LNCAP (cell line): Measurements from ENCODE around the gene ERVMER34-1.

Experiments
- TF ChIP-seq, protein P1 (sequence below): fragments of 450-650 bp; IDR thresholded peaks from 2 replicates; pipeline ENCODE4 v1.5.1; 2017; ENCODE audit warnings: mild to moderate bottlenecking

ERVMER34-1 gene, protein sequence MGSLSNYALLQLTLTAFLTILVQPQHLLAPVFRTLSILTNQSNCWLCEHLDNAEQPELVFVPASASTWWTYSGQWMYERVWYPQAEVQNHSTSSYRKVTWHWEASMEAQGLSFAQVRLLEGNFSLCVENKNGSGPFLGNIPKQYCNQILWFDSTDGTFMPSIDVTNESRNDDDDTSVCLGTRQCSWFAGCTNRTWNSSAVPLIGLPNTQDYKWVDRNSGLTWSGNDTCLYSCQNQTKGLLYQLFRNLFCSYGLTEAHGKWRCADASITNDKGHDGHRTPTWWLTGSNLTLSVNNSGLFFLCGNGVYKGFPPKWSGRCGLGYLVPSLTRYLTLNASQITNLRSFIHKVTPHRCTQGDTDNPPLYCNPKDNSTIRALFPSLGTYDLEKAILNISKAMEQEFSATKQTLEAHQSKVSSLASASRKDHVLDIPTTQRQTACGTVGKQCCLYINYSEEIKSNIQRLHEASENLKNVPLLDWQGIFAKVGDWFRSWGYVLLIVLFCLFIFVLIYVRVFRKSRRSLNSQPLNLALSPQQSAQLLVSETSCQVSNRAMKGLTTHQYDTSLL

DNA sequence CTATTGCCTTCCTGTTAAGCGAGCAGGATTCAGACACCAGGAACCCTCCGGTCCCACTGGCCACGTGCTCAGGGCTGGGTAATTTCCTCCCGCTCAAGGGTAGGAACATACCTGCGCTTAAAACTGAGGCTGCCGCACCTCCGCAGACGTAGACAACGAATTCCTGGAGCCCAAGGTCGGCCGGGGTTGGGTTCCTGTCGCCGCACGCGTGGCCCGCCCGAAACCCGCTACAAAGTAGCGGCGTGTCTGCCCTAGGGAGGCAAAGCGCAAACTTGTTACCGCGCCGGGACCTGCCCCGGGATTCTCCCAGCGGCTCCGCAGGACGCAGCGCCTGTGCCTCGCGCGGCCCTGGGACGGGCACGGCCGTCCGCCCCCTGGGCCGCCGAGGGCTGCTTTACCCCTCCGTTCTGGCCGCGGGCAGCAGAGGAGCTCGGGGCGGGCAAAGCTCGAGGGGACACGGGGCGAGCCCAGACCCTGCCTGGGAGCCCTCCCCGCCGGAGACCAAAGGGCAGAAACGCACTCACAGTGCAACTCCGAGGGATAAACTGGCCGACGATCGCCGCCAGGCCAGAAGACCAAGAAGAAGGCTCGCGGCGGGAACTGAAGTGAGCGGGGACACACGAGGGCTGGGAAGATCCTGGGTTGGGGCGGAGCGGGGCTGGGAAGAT, at the start of gene ERVMER34-1:
ERVMER34-1 (minus strand) TSS at position 607 of the 668 bp plus-strand sequence. CDS start 5,905 bp downstream, outside the sequence.
- TF ChIP-seq, protein P1, sequence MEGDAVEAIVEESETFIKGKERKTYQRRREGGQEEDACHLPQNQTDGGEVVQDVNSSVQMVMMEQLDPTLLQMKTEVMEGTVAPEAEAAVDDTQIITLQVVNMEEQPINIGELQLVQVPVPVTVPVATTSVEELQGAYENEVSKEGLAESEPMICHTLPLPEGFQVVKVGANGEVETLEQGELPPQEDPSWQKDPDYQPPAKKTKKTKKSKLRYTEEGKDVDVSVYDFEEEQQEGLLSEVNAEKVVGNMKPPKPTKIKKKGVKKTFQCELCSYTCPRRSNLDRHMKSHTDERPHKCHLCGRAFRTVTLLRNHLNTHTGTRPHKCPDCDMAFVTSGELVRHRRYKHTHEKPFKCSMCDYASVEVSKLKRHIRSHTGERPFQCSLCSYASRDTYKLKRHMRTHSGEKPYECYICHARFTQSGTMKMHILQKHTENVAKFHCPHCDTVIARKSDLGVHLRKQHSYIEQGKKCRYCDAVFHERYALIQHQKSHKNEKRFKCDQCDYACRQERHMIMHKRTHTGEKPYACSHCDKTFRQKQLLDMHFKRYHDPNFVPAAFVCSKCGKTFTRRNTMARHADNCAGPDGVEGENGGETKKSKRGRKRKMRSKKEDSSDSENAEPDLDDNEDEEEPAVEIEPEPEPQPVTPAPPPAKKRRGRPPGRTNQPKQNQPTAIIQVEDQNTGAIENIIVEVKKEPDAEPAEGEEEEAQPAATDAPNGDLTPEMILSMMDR = no peak

DNA sequence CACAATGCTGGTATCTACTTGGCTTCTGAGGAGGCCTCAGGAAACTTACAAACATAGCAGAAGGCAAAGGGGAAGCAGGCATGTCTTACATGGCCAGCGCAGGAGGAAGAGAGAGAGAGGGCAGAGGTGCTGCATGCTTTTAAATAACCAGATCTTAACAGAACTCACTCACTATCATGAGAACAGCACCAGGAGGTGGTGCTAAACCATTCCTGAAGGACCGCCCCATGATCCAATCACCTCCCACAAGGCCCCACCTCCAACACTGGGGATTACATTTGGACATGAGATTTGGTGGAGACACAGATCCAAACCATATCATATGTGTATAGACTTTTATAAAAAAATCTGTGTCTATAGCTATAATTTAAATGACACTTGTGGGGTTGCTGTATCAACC, 48.6 kb upstream of the ERVMER34-1 start:
- TF ChIP-seq, protein P1 = no peak

DNA sequence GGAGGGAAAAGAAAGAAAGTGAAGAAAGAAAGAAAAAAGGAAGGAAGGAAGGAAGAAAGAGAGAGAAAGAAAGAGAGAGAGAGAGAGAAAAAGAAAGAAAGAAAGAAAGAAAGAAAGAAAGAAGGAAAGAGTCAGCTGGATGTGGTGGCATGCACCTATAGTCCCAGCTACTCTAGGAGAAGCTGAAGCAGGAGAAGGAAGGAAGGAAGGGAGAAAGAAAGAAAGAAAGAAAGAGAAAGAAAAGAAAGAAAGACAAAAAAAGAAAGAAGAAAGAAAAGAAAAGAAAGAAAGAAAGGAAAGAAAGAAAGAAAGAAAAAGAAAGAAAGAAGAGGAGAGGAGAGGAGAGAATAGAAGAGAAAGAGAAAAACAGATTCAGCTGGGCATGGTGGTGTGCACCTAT, 44.3 kb upstream of the ERVMER34-1 start:
- TF ChIP-seq, protein P1 = no peak

DNA sequence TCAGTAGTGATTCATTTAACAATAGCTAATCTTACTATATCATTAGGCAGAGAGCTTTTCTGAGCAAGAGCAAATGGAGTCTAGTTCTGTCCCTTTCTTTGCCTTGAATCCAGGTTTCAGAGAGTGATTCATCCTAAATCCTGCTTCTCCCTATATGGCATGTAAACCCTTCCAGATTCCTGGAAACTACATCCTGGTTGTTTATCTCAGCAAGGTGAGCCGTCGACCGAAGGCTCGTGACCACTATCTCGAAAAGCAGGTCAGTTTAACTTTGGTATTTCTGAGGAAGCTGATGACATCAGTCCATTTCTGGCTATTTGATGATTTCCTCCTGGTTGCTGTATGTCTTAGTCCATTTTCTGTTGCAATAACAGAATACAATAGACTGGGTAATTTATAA, 40.7 kb upstream of the ERVMER34-1 start:
- TF ChIP-seq, protein P1 = no peak

DNA sequence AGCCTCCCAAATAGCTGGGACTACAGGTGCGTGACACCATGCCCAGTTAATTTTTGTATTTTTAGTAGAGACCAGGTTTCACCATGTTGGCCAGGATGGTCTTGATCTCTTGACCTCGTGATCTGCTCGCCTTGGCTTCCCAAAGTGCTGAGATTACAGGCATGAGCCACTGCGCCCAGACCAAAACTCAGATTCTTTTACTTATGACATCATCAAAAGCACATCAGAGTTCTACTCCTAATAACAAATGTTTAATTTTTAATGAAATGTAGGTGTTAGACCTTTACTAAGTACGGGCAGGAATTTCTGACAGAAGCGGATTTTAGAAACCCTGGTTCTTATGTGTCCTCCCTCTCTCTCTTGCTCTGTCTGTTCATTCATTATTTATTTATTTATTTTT, 38.5 kb upstream of the ERVMER34-1 start:
- TF ChIP-seq, protein P1 = no peak

DNA sequence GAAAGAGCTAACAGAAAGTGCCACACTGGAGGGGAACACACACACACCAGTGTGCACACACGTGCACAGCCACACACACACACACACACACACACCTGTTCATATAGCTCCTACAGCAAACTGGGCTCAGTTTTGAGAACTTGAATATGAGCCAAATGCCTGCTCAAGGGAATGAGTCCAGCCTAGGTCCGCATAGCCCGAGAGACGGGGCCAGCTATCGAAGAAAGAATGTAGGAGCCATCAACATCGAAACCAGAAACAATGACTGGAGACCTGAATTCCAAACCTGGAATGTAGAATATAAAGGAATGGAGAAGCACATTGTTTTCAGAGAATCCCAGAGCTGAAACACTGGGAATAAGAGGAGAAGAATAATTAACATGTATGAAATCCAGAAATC, 37.6 kb upstream of the ERVMER34-1 start:
- TF ChIP-seq, protein P1 = no peak

DNA sequence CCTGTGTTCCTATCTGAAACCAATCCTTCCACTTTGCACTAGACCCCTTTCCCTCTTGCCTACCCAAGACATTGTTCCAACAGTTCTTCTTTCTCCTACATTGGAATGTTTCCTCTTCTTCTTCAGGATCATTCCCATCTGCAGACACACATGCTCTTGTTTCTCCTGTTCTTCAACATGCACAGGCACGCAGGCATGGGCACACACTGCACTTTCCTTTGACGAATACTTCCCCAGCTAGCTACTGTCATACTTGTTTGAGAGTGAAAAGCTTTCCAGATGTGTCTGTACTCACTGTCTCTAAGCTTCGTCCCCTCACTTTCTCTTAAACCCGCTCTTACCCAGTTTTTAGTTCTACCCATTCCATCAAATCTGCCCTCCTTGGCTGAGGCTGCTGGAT, 31.8 kb upstream of the ERVMER34-1 start:
- TF ChIP-seq, protein P1 = no peak
